Nephron progenitor cell (in vitro differentiated cells): ENCODE measurements around the gene SPIN2A.
"Not testable (repeated sequence)": the region's sequence is repeated elsewhere in the genome, so short reads cannot be mapped to it uniquely, and the experiment has no call there.

Experiments
- DNase-seq: peaks from one replicate; pipeline ENCODE4 v3.0.0; 2021
- H3K27ac Mint-ChIP-seq: 2 replicates; pipeline ENCODE4 v1.8.0; 2021; ENCODE audit warnings: mild to moderate bottlenecking, moderate library complexity, mixed read lengths
- H3K27me3 Mint-ChIP-seq: 2 replicates; pipeline ENCODE4 v1.8.0; 2021; ENCODE audit warnings: mild to moderate bottlenecking, low read depth, mixed read lengths; ENCODE audit not compliant: poor library complexity
- H3K36me3 Mint-ChIP-seq: 2 replicates; pipeline ENCODE4 v1.8.0; 2021; ENCODE audit warnings: low read depth, mixed read lengths
- H3K4me1 Mint-ChIP-seq: 2 replicates; pipeline ENCODE4 v1.8.0; 2021; ENCODE audit warnings: mixed read lengths
- H3K4me3 Mint-ChIP-seq: 2 replicates; pipeline ENCODE4 v1.8.0; 2021; ENCODE audit warnings: mild to moderate bottlenecking, moderate library complexity, mixed read lengths
- H3K9me3 Mint-ChIP-seq: 2 replicates; pipeline ENCODE4 v1.8.0; 2021; ENCODE audit warnings: mild to moderate bottlenecking, moderate library complexity, mixed read lengths
- TF ChIP-seq, protein P1 (sequence below): fragments of 200-600 bp; sonication (generic); IDR thresholded peaks from 2 replicates; pipeline ENCODE4 v1.5.0; 2021; ENCODE audit warnings: antibody characterized with exemption

Gene SPIN2A

DNA sequence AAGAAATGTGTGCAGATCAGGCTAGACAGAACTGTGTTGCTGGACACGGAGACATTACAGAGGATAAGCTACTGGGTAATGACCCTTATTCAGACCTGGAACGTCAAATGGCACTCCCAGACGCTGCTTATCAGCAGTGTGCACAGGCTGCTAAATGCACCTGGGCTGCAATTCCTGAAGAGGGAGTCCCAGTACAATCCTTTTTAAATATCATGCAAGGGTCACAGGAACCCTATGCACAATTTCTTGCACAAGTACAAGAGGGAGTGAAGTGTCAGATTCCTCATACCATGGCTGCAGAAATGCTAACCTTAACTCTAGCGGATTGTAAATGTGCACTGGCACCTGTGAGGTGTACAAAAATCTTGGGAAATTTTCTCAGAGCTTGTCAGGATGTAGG, 32.8 kb downstream of the SPIN2A start:
- Mint-ChIP-seq H3K4me3 (no peak overlapping the region), H3K27ac (no peak overlapping the region), H3K9me3 (peaks cover 72% of the 10 kb centered on the region), H3K36me3 (peaks cover 79% of the 10 kb centered on the region), H3K4me1 (no peaks in the 10 kb centered on the region), H3K27me3 (no peaks in the 10 kb centered on the region)
- TF ChIP-seq, protein P1, sequence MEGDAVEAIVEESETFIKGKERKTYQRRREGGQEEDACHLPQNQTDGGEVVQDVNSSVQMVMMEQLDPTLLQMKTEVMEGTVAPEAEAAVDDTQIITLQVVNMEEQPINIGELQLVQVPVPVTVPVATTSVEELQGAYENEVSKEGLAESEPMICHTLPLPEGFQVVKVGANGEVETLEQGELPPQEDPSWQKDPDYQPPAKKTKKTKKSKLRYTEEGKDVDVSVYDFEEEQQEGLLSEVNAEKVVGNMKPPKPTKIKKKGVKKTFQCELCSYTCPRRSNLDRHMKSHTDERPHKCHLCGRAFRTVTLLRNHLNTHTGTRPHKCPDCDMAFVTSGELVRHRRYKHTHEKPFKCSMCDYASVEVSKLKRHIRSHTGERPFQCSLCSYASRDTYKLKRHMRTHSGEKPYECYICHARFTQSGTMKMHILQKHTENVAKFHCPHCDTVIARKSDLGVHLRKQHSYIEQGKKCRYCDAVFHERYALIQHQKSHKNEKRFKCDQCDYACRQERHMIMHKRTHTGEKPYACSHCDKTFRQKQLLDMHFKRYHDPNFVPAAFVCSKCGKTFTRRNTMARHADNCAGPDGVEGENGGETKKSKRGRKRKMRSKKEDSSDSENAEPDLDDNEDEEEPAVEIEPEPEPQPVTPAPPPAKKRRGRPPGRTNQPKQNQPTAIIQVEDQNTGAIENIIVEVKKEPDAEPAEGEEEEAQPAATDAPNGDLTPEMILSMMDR, result no peak
- no peak for DNase-seq

DNA sequence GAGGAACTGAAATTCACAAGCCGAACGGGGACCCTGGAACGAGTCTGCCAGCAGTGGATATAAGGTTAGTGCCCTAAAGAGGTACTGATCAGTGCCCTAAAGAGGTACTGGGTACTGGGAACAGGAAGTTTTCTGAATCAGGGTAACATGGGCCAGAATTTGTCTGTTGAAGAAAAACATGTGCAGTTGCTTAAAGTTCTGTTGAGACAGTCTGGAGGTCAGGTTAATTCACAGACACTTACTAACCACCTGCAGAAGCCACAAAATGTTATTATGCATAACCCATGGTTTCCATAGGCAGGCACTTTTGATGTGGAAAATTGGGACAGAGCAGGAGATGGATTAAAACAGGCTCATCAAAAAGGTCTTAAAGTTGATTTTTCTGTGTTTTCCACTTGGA, 33.7 kb downstream of the SPIN2A start:
- DNase-seq, result no peak
- TF ChIP-seq, protein P1, result no peak
- H3K9me3 Mint-ChIP-seq, result peaks cover 73% of the 10 kb centered on the region
- H3K4me3 Mint-ChIP-seq, result no peak overlapping the region
- peaks cover 79% of the 10 kb centered on the region for H3K36me3 Mint-ChIP-seq
- no peaks in the 10 kb centered on the region for H3K4me1 Mint-ChIP-seq
- H3K27ac Mint-ChIP-seq, result no peak overlapping the region
- H3K27me3 Mint-ChIP-seq, result no peaks in the 10 kb centered on the region

DNA sequence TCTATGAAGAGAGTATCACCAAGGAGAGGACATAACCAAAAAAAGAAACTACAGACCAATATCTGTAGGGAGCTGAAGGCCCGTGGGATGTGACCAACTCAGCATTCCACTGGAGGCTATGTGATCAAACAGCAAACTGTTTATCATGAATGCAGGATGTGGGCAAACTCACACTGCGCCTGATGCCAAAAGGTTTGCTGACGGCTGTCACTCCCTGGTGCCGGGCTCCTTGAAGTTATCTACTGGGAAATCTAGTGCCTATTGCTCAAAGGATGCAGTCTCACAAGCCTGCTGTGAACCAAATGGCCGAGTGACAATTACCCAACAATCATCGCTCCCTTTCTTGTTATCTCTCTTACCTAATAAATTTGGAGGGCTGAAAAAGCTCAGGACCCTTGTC, 34.3 kb downstream of the SPIN2A start:
- H3K4me3 Mint-ChIP-seq, DNase-seq: not testable (repeated sequence)

More for the DNA sequence above, 34.3 kb downstream of the SPIN2A start:
- H3K27ac Mint-ChIP-seq, H3K27me3 Mint-ChIP-seq, H3K4me1 Mint-ChIP-seq: not testable (repeated sequence)
- Mint-ChIP-seq H3K36me3 (peaks cover 79% of the 10 kb centered on the region), H3K9me3 (peaks cover 75% of the 10 kb centered on the region)
